HG02870 (cell line): ENCODE results near the gene NEXMIF.
"Not testable (repeated sequence)": the region's sequence is repeated elsewhere in the genome, so short reads cannot be mapped to it uniquely, and the experiment has no call there.

ENCODE experiments used
- ATAC-seq: cut with Tn5 transposase; IDR thresholded peaks from one replicate; pipeline ENCODE4 v1.9.1; 2021; ENCODE audit warnings: mild to moderate bottlenecking, moderate library complexity; ENCODE audit not compliant: unreplicated experiment

The NEXMIF gene

GRCh38 chrX:74800062-74800461 lies 125.2 kb downstream of the NEXMIF start:
- peak; percentile 69 for ATAC-seq

- no peak for ATAC-seq
Observed at GRCh38 chrX:74797338-74797887, 127.8 kb downstream of the NEXMIF start.

DNA sequence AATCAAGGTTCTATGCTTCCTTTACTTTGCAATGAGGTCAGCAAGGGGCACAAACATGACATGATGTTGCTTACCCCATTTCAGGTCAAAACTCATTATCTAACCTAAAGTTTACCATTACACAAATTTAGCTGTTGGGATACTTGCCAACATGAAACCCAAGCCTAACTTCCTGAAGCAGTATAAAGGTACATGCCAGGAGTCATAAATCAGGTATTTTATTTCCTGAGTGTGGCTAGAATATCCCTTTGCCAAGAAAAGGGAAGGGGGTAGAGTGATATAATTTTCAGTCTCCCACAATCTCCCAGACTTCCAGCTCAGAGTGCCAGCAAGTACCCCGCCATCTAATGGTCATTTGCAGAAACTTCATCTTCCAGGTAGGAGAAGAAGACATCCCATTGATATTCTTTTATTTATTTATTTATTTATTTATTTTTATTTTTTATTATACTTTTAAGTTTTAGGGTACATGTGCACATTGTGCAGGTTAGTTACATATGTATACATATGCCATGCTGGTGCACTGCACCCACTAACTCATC lies 136.6 kb downstream of the NEXMIF start:
- ATAC-seq: no peak

- ATAC-seq: no peak
Observed at GRCh38 chrX:74784629-74785028, 140.6 kb downstream of the NEXMIF start.

- peak; percentile 68 for ATAC-seq
Observed at GRCh38 chrX:74781507-74782034, 143.7 kb downstream of the NEXMIF start.

GRCh38 chrX:74779175-74779574 lies 146.1 kb downstream of the NEXMIF start:
- no peak for ATAC-seq

DNA sequence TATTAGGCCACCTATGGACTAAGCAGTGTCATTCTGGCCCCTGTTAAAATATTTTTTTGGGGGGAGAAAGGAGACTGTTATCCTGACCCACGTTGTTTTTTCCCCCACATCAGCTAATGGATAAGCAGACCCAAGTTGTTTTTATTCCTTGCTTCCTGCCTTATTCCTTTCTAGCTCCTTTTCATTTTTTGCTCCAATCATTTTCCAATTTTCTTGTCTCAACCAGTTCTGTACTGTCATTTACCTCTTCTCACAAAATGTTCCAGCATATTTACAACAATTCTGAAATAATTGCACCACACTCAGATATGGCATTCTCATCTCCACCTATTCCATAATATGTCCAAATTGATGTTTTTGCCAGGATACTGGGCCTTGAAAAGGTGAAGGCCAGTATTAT lies 150.3 kb downstream of the NEXMIF start:
- no peak for ATAC-seq

DNA sequence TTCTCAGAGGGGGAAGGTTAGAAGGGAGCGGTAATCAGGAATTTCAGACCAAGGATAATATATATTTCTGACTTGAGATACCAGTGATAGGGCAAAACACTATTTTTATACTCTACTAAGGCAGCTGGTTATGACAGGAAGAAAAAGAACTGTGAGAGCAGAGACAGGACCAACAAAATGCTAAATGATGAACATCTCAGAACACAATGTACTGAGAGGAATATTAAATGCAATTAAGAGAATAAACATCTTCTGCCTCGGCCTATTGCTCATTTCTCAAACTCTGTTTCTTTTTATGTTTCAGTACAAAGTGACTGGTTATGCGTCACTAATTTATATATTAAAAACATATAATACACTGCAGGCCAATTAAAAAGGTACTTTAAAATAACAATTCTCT lies 188.8 kb downstream of the NEXMIF start:
- ATAC-seq: no peak

- ATAC-seq: no peak
Observed at GRCh38 chrX:74705269-74705668, 220.0 kb downstream of the NEXMIF start.

DNA sequence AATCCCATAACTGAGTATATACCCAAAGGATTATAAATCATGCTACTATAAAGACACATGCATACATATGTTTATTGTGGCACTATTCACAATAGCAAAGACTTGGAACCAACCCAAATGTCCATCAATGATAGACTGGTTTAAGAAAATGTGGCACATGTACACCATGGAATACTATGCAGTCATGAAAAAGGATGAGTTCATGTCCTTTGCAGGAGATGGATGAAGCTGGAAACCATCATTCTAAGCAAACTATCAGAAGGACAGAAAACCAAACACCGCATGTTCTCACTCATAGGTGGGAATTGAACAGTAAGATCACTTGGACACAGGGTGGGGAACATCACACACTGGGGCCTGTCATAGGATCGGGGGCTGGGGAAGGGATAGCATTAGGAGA lies 223.9 kb downstream of the NEXMIF start:
- not testable (repeated sequence) for ATAC-seq

- ATAC-seq: no peak
Observed at GRCh38 chrX:74684466-74684865, 240.8 kb downstream of the NEXMIF start.
